Adipocyte (in vitro differentiated cells): ENCODE measurements around the gene PDCD11.
A peak's percentile ranks its signal among the peaks of the same experiment; 100 is the strongest.

Experiments used
- DNase-seq: peaks from one replicate; pipeline ENCODE4 v3.0.0-alpha.2; 2015; ENCODE audit warnings: low read depth
- H3K27me3 ChIP-seq: replicated peaks from 2 replicates; pipeline ENCODE4 v1.7.0; 2013; ENCODE audit warnings: mild to moderate bottlenecking, low read length, moderate library complexity; ENCODE audit not compliant: control insufficient read depth, insufficient read depth
- H3K36me3 ChIP-seq: 2 replicates; pipeline ENCODE4 v1.7.0; 2013; ENCODE audit warnings: low read length, mild to moderate bottlenecking, moderate library complexity; ENCODE audit not compliant: control insufficient read depth, insufficient read depth, severe bottlenecking
- H3K4me1 ChIP-seq: 2 replicates; pipeline ENCODE4 v1.7.0; 2013; ENCODE audit warnings: mild to moderate bottlenecking, low read length, moderate library complexity; ENCODE audit not compliant: control insufficient read depth, insufficient read depth
- H3K4me3 ChIP-seq: 2 replicates; pipeline ENCODE4 v1.7.0; 2013; ENCODE audit warnings: mild to moderate bottlenecking, low read length, moderate library complexity
- H3K9ac ChIP-seq: 2 replicates; pipeline ENCODE4 v1.7.0; 2013; ENCODE audit warnings: mild to moderate bottlenecking, low read length, moderate library complexity
- H3K9me3 ChIP-seq: 2 replicates; pipeline ENCODE4 v1.7.0; 2013; ENCODE audit warnings: mild to moderate bottlenecking, low read length, moderate library complexity; ENCODE audit not compliant: control insufficient read depth

PDCD11 gene

GRCh38 chr10:103452506-103453230 is 56.2 kb downstream of the PDCD11 start:
- Histone ChIP-seq H3K9me3 (no peaks in the 10 kb centered on the region), H3K9ac (peak overlapping the region; percentile 98), H3K4me1 (peaks cover 36% of the 10 kb centered on the region), H3K27me3 (no peaks in the 10 kb centered on the region), H3K36me3 (peaks cover 16% of the 10 kb centered on the region), H3K4me3 (peak overlapping the region; percentile 93)
- DNase-seq, result no peak

- no peak for DNase-seq
- Histone ChIP-seq H3K9ac (no peak overlapping the region), H3K36me3 (peaks cover 13% of the 10 kb centered on the region), H3K4me3 (no peak overlapping the region), H3K27me3 (no peaks in the 10 kb centered on the region), H3K9me3 (no peaks in the 10 kb centered on the region), H3K4me1 (peaks cover 26% of the 10 kb centered on the region)
Measured at GRCh38 chr10:103454026-103454425, 57.6 kb downstream of the PDCD11 start.

- peaks cover 3% of the 10 kb centered on the region for H3K36me3 ChIP-seq
- H3K9ac ChIP-seq, result no peak overlapping the region
- H3K27me3 ChIP-seq, result no peaks in the 10 kb centered on the region
- no peak for DNase-seq
- no peak overlapping the region for H3K4me3 ChIP-seq
- H3K9me3 ChIP-seq, result no peaks in the 10 kb centered on the region
- H3K4me1 ChIP-seq, result peaks cover 15% of the 10 kb centered on the region
Measured at GRCh38 chr10:103455235-103455634, 58.8 kb downstream of the PDCD11 start.

GRCh38 chr10:103456074-103456660 is 59.7 kb downstream of the PDCD11 start:
- peaks cover 8% of the 10 kb centered on the region for H3K4me1 ChIP-seq
- no peak overlapping the region for H3K4me3 ChIP-seq
- H3K9ac ChIP-seq, result no peak overlapping the region
- no peak for DNase-seq
- H3K27me3 ChIP-seq, result no peaks in the 10 kb centered on the region
- no peaks in the 10 kb centered on the region for H3K9me3 ChIP-seq
- H3K36me3 ChIP-seq, result no peaks in the 10 kb centered on the region

- no peaks in the 10 kb centered on the region for H3K9me3 ChIP-seq
- DNase-seq, result no peak
- H3K4me3 ChIP-seq, result no peak overlapping the region
- peaks cover 8% of the 10 kb centered on the region for H3K4me1 ChIP-seq
- H3K27me3 ChIP-seq, result no peaks in the 10 kb centered on the region
- H3K9ac ChIP-seq, result no peak overlapping the region
- H3K36me3 ChIP-seq, result no peaks in the 10 kb centered on the region
Measured at GRCh38 chr10:103457176-103457712, 60.8 kb downstream of the PDCD11 start.

GRCh38 chr10:103457896-103458583 is 61.6 kb downstream of the PDCD11 start:
- no peak for DNase-seq

GRCh38 chr10:103458720-103459119 is 62.3 kb downstream of the PDCD11 start, which contains the start of gene CALHM1:
TSS of gene CALHM1 (minus strand) at chr10:103458900. CDS start at chr10:103458751, 149 bp downstream.
- Histone ChIP-seq H3K4me3 (no peak within 1 kb of the TSS), H3K27me3 (no peaks in the 10 kb centered on the region), H3K4me1 (peaks cover 5% of the 10 kb centered on the region), H3K9ac (no peak within 1 kb of the TSS), H3K36me3 (no peaks in the 10 kb centered on the region), H3K9me3 (no peaks in the 10 kb centered on the region)
- DNase-seq, result no peak

More at GRCh38 chr10:103457896-103458583, 61.6 kb downstream of the PDCD11 start:
- H3K27me3 ChIP-seq, result no peaks in the 10 kb centered on the region
- no peak overlapping the region for H3K9ac ChIP-seq
- H3K4me1 ChIP-seq, result peaks cover 1% of the 10 kb centered on the region
- no peak overlapping the region for H3K4me3 ChIP-seq
- H3K36me3 ChIP-seq, result no peaks in the 10 kb centered on the region
- H3K9me3 ChIP-seq, result no peaks in the 10 kb centered on the region

GRCh38 chr10:103459615-103460014 is 63.2 kb downstream of the PDCD11 start:
- H3K9ac ChIP-seq, result no peak overlapping the region
- DNase-seq, result no peak
- no peaks in the 10 kb centered on the region for H3K36me3 ChIP-seq
- H3K9me3 ChIP-seq, result no peaks in the 10 kb centered on the region
- H3K4me1 ChIP-seq, result peaks cover 5% of the 10 kb centered on the region
- H3K27me3 ChIP-seq, result no peaks in the 10 kb centered on the region
- H3K4me3 ChIP-seq, result no peak overlapping the region

GRCh38 chr10:103463499-103463898 is 67.1 kb downstream of the PDCD11 start:
- Histone ChIP-seq H3K4me3 (no peak overlapping the region), H3K36me3 (no peaks in the 10 kb centered on the region), H3K9me3 (no peaks in the 10 kb centered on the region), H3K9ac (no peak overlapping the region), H3K4me1 (peaks cover 5% of the 10 kb centered on the region), H3K27me3 (no peaks in the 10 kb centered on the region)
- no peak for DNase-seq

- no peak for DNase-seq
- no peaks in the 10 kb centered on the region for H3K36me3 ChIP-seq
- no peak overlapping the region for H3K9ac ChIP-seq
- H3K27me3 ChIP-seq, result no peaks in the 10 kb centered on the region
- H3K9me3 ChIP-seq, result no peaks in the 10 kb centered on the region
- no peak overlapping the region for H3K4me3 ChIP-seq
- peaks cover 5% of the 10 kb centered on the region for H3K4me1 ChIP-seq
Measured at GRCh38 chr10:103465411-103466179, 69.2 kb downstream of the PDCD11 start.
